ENCODE data around the gene SLFN12L. TPM values are rescaled to one million over a fixed set of nuclear protein-coding genes. Genes with fewer than 3 reads are reported as not detected.

The SLFN12L gene
- total RNA-seq, 1 experiment from 2014 or later: 0.13 TPM

DNA sequence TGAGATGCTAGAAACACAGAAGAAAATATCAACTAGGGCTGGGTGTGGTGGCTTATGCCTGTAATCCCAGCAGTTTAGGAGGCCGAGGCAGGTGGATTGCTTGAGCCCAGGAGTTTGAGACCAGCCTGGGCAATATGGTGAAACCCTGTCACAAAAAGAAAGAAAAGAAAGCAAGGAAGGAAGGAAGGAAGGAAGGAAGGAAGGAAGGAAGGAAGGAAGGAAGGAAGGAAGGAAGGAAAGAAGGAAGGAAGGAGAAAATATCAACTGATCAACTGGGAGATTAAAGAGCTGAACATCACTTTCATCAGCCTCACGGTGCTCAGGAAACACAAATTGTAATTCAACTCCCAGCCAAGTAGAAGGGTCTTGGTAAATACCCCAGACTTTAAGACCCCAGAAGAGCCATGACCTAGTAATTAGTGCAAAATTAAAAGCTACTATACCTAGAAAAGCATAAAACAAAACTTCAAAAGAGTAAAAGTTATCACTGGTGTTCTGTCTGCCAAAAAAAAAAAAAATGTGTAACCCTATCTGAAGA, 61.1 kb downstream of the SLFN12L start:
- no peaks in the 10 kb centered on the region for H3K36me3 Mint-ChIP-seq
- no peaks in the 10 kb centered on the region for H3K4me1 Mint-ChIP-seq
- ATAC-seq: no peak
- ChIA-PET CTCF (no interaction called here), POLR2A (interaction anchor here (0.6 kb wide), 1 partner anchor 16 kb away, joined by 3 read pairs; no protein-coding TSS in a partner anchor)
- H3K9me3 Mint-ChIP-seq: no peaks in the 10 kb centered on the region
- peaks cover 88% of the 10 kb centered on the region for H3K27me3 Mint-ChIP-seq (ENCODE audit: low read depth)
- no peak overlapping the region for H3K4me3 Mint-ChIP-seq
- H3K27ac Mint-ChIP-seq: no peak overlapping the region
- DNase-seq (ENCODE audit: low spot score): no peak
- TF ChIP-seq ZNF423 (CRISPR knock-in tag; IDR thresholded peaks at IDR 0.05) (no peak), ZNF416 (CRISPR knock-in tag; IDR thresholded peaks at IDR 0.05) (no peak), KAT7 (CRISPR knock-in tag; IDR thresholded peaks at IDR 0.05; ENCODE audit: borderline replicate concordance) (no peak), FOXJ3 (CRISPR knock-in tag; IDR thresholded peaks at IDR 0.05; ENCODE audit: borderline replicate concordance) (no peak), CREM (CRISPR knock-in tag; IDR thresholded peaks at IDR 0.05) (no peak), ESRRA (CRISPR knock-in tag; IDR thresholded peaks at IDR 0.05; ENCODE audit: borderline replicate concordance) (no peak), ATF1 (CRISPR knock-in tag; IDR thresholded peaks at IDR 0.05) (no peak), FOXK1 (CRISPR knock-in tag; IDR thresholded peaks at IDR 0.05) (no peak), SP1 (CRISPR knock-in tag; conservative IDR thresholded peaks at IDR 0.05) (no peak), CBFB (CRISPR knock-in tag; IDR thresholded peaks at IDR 0.05; ENCODE audit: low read depth) (no peak), SMAD3 (CRISPR knock-in tag; IDR thresholded peaks at IDR 0.05; ENCODE audit: borderline replicate concordance) (no peak), HMGA2 (CRISPR knock-in tag; IDR thresholded peaks at IDR 0.05) (no peak), RELA (CRISPR knock-in tag; IDR thresholded peaks at IDR 0.05; ENCODE audit: borderline replicate concordance) (no peak)
- TF ChIP-seq, protein P1, sequence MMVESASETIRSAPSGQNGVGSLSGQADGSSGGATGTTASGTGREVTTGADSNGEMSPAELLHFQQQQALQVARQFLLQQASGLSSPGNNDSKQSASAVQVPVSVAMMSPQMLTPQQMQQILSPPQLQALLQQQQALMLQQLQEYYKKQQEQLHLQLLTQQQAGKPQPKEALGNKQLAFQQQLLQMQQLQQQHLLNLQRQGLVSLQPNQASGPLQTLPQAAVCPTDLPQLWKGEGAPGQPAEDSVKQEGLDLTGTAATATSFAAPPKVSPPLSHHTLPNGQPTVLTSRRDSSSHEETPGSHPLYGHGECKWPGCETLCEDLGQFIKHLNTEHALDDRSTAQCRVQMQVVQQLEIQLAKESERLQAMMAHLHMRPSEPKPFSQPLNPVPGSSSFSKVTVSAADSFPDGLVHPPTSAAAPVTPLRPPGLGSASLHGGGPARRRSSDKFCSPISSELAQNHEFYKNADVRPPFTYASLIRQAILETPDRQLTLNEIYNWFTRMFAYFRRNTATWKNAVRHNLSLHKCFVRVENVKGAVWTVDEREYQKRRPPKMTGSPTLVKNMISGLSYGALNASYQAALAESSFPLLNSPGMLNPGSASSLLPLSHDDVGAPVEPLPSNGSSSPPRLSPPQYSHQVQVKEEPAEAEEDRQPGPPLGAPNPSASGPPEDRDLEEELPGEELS (CRISPR knock-in tag; IDR thresholded peaks at IDR 0.05): no peak
- TF ChIP-seq, protein P2, sequence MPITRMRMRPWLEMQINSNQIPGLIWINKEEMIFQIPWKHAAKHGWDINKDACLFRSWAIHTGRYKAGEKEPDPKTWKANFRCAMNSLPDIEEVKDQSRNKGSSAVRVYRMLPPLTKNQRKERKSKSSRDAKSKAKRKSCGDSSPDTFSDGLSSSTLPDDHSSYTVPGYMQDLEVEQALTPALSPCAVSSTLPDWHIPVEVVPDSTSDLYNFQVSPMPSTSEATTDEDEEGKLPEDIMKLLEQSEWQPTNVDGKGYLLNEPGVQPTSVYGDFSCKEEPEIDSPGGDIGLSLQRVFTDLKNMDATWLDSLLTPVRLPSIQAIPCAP (CRISPR knock-in tag; IDR thresholded peaks at IDR 0.05): no peak
- TF ChIP-seq, protein P3, sequence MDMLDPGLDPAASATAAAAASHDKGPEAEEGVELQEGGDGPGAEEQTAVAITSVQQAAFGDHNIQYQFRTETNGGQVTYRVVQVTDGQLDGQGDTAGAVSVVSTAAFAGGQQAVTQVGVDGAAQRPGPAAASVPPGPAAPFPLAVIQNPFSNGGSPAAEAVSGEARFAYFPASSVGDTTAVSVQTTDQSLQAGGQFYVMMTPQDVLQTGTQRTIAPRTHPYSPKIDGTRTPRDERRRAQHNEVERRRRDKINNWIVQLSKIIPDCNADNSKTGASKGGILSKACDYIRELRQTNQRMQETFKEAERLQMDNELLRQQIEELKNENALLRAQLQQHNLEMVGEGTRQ (CRISPR knock-in tag; IDR thresholded peaks at IDR 0.05): no peak
- TF ChIP-seq, protein P4, sequence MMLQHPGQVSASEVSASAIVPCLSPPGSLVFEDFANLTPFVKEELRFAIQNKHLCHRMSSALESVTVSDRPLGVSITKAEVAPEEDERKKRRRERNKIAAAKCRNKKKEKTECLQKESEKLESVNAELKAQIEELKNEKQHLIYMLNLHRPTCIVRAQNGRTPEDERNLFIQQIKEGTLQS (CRISPR knock-in tag; conservative IDR thresholded peaks at IDR 0.05): no peak
- TF ChIP-seq, protein P5, sequence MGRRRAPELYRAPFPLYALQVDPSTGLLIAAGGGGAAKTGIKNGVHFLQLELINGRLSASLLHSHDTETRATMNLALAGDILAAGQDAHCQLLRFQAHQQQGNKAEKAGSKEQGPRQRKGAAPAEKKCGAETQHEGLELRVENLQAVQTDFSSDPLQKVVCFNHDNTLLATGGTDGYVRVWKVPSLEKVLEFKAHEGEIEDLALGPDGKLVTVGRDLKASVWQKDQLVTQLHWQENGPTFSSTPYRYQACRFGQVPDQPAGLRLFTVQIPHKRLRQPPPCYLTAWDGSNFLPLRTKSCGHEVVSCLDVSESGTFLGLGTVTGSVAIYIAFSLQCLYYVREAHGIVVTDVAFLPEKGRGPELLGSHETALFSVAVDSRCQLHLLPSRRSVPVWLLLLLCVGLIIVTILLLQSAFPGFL (CRISPR knock-in tag; IDR thresholded peaks at IDR 0.05; ENCODE audit: borderline replicate concordance): no peak

DNA sequence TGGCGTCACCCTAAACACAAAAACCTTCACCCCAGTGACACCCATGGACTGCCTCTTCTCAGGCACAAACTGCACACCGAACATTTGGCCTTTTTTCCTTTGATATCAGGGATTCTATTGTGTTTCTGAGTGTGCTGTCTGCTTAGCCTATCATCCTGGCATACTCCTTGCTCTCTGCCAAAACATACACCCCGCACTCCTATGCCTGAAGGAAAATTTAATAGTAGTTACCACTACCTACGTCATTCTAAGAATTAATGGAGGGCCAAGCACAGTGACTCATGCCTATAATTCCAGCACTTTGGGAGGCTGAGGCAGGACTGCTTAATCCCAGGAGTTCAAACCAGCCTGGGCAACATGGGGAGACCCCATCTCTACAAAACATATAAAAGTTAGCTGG, 69.0 kb downstream of the SLFN12L start:
- peaks cover 73% of the 10 kb centered on the region for H3K27me3 Mint-ChIP-seq (ENCODE audit: low read depth)
- H3K9me3 Mint-ChIP-seq: no peaks in the 10 kb centered on the region
- ChIA-PET CTCF (no interaction called here), POLR2A (no interaction called here)
- H3K36me3 Mint-ChIP-seq: no peaks in the 10 kb centered on the region
- H3K4me1 Mint-ChIP-seq: no peaks in the 10 kb centered on the region
- ATAC-seq (no peak), DNase-seq (ENCODE audit: low spot score) (no peak)
- no peak overlapping the region for H3K27ac Mint-ChIP-seq
- no peak overlapping the region for H3K4me3 Mint-ChIP-seq
- TF ChIP-seq, protein P6, sequence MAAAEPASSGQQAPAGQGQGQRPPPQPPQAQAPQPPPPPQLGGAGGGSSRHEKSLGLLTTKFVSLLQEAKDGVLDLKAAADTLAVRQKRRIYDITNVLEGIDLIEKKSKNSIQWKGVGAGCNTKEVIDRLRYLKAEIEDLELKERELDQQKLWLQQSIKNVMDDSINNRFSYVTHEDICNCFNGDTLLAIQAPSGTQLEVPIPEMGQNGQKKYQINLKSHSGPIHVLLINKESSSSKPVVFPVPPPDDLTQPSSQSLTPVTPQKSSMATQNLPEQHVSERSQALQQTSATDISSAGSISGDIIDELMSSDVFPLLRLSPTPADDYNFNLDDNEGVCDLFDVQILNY (CRISPR knock-in tag; IDR thresholded peaks at IDR 0.05): no peak
- TF ChIP-seq ETV6 (CRISPR knock-in tag; IDR thresholded peaks at IDR 0.05): no peak
- no peak for TF ChIP-seq FOXJ3 (CRISPR knock-in tag; IDR thresholded peaks at IDR 0.05; ENCODE audit: borderline replicate concordance)
- no peak for TF ChIP-seq NR1H2 (CRISPR knock-in tag; IDR thresholded peaks at IDR 0.05)
- TF ChIP-seq GTF2I (CRISPR knock-in tag; conservative IDR thresholded peaks at IDR 0.05): no peak
- TF ChIP-seq, protein P3 (CRISPR knock-in tag; IDR thresholded peaks at IDR 0.05): no peak
- no peak for TF ChIP-seq FOXK1 (CRISPR knock-in tag; IDR thresholded peaks at IDR 0.05)
- TF ChIP-seq, protein P7, sequence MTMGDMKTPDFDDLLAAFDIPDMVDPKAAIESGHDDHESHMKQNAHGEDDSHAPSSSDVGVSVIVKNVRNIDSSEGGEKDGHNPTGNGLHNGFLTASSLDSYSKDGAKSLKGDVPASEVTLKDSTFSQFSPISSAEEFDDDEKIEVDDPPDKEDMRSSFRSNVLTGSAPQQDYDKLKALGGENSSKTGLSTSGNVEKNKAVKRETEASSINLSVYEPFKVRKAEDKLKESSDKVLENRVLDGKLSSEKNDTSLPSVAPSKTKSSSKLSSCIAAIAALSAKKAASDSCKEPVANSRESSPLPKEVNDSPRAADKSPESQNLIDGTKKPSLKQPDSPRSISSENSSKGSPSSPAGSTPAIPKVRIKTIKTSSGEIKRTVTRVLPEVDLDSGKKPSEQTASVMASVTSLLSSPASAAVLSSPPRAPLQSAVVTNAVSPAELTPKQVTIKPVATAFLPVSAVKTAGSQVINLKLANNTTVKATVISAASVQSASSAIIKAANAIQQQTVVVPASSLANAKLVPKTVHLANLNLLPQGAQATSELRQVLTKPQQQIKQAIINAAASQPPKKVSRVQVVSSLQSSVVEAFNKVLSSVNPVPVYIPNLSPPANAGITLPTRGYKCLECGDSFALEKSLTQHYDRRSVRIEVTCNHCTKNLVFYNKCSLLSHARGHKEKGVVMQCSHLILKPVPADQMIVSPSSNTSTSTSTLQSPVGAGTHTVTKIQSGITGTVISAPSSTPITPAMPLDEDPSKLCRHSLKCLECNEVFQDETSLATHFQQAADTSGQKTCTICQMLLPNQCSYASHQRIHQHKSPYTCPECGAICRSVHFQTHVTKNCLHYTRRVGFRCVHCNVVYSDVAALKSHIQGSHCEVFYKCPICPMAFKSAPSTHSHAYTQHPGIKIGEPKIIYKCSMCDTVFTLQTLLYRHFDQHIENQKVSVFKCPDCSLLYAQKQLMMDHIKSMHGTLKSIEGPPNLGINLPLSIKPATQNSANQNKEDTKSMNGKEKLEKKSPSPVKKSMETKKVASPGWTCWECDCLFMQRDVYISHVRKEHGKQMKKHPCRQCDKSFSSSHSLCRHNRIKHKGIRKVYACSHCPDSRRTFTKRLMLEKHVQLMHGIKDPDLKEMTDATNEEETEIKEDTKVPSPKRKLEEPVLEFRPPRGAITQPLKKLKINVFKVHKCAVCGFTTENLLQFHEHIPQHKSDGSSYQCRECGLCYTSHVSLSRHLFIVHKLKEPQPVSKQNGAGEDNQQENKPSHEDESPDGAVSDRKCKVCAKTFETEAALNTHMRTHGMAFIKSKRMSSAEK (CRISPR knock-in tag; IDR thresholded peaks at IDR 0.05; ENCODE audit: borderline replicate concordance): no peak
- TF ChIP-seq, protein P8, sequence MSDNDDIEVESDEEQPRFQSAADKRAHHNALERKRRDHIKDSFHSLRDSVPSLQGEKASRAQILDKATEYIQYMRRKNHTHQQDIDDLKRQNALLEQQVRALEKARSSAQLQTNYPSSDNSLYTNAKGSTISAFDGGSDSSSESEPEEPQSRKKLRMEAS (CRISPR knock-in tag; IDR thresholded peaks at IDR 0.05): no peak

Measured in WTC11 (cell line).